T-helper 2 cell treated with Interferon-gamma antibody and Interleukin-4, amounts not matched to agents 5 μg/mL and 100 μg/mL, for 36 hours (primary cell): ENCODE results near the gene LPCAT3.
A peak's percentile ranks its signal among the peaks of the same experiment; 100 is the strongest.
"Not testable (repeated sequence)": the region's sequence is repeated elsewhere in the genome, so short reads cannot be mapped to it uniquely, and the experiment has no call there.

ENCODE experiments used
- DNase-seq: peaks from one replicate; pipeline ENCODE4 v3.0.0; 2021; ENCODE audit warnings: low spot score
- H3K27ac Mint-ChIP-seq: one replicate; pipeline ENCODE4 v1.8.0; 2021; ENCODE audit warnings: mild to moderate bottlenecking, mixed read lengths
- H3K27me3 Mint-ChIP-seq: one replicate; pipeline ENCODE4 v1.8.0; 2021; ENCODE audit warnings: low read depth, mixed read lengths
- H3K36me3 Mint-ChIP-seq: one replicate; pipeline ENCODE4 v1.8.0; 2021; ENCODE audit warnings: low read depth, mixed read lengths
- H3K4me1 Mint-ChIP-seq: one replicate; pipeline ENCODE4 v1.8.0; 2021; ENCODE audit warnings: low read depth, mixed read lengths
- H3K4me3 Mint-ChIP-seq: one replicate; pipeline ENCODE4 v1.8.0; 2022; ENCODE audit warnings: mild to moderate bottlenecking, moderate library complexity, mixed read lengths
- H3K9me3 Mint-ChIP-seq: one replicate; pipeline ENCODE4 v1.8.0; 2021; ENCODE audit warnings: mixed read lengths

LPCAT3 gene

DNA sequence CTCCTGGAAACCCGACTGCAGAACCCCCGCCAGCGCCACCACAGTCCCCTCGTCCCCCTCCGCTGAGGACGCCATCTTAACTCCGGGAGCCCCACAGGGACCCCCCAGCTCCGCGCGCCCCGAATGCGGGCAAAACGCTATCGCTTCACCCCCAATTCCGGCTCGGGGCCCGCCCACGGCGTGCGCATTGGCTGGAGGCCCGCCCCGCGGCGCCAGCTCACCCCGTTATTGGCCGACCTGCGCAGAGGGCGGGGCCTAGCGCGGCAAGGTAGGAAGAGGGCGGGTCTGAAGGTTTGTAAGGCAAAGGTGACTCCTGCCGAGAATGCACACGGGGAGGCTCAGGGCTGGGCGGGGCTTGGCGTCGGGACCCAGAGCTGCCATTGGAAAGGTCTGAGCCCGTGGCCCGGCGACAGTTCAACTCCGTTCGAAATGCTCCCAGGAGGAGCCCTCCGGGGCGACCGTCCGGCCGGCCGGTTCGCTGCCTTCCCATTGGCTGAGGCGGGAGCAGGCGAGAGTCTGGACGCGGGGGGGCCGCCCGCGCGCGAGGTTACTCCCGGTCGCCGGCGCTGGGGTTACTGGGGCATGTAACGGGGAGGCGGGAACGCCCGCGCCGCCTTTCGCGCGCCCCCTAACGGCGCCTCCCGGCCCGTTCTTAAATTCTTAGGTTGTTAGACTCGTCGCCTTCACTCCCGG lies at the start of gene LPCAT3:
LPCAT3 (minus strand) TSS at position 127 of the 693 bp plus-strand sequence; CDS start at position 75, 52 bp downstream.
- H3K9me3 Mint-ChIP-seq = no peaks in the 10 kb centered on the region
- DNase-seq = peak; percentile 96
- H3K4me1 Mint-ChIP-seq = peaks cover 22% of the 10 kb centered on the region
- H3K4me3 Mint-ChIP-seq = peak within 1 kb of the TSS; percentile 99
- peaks cover 1% of the 10 kb centered on the region for H3K36me3 Mint-ChIP-seq
- H3K27ac Mint-ChIP-seq = peak within 1 kb of the TSS; percentile 96
- H3K27me3 Mint-ChIP-seq = no peaks in the 10 kb centered on the region

GRCh38 chr12:7067096-7067495 lies 48.8 kb upstream of the LPCAT3 start:
- H3K36me3 Mint-ChIP-seq = no peaks in the 10 kb centered on the region
- H3K4me3 Mint-ChIP-seq = no peak overlapping the region
- DNase-seq = no peak
- no peak overlapping the region for H3K27ac Mint-ChIP-seq
- H3K27me3 Mint-ChIP-seq = peaks cover 10% of the 10 kb centered on the region
- H3K4me1 Mint-ChIP-seq = no peaks in the 10 kb centered on the region
- H3K9me3 Mint-ChIP-seq = no peaks in the 10 kb centered on the region

DNA sequence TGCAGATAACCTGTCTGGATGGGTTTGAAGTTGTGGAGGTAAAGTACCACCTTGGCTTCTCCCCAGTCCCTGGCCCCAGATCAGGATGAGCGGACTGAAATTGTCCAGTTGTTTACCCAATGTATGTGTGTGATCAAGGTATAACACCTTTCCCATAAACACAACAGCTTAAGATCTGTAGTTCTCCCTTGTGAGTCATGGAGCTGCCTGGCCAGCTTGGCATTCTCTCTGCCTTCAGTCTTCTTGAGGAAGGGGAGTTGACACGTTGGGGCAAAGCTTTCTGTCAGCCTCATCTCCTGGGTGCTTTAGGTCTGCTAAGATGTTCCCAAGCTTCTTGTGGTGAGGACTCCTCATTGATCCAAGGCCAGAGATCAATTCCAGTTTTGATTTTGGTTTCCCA lies 48.3 kb upstream of the LPCAT3 start:
- Mint-ChIP-seq H3K4me3 (no peak overlapping the region), H3K4me1 (no peaks in the 10 kb centered on the region), H3K27me3 (peaks cover 7% of the 10 kb centered on the region), H3K9me3 (no peaks in the 10 kb centered on the region), H3K27ac (no peak overlapping the region), H3K36me3 (no peaks in the 10 kb centered on the region)
- DNase-seq = no peak

DNA sequence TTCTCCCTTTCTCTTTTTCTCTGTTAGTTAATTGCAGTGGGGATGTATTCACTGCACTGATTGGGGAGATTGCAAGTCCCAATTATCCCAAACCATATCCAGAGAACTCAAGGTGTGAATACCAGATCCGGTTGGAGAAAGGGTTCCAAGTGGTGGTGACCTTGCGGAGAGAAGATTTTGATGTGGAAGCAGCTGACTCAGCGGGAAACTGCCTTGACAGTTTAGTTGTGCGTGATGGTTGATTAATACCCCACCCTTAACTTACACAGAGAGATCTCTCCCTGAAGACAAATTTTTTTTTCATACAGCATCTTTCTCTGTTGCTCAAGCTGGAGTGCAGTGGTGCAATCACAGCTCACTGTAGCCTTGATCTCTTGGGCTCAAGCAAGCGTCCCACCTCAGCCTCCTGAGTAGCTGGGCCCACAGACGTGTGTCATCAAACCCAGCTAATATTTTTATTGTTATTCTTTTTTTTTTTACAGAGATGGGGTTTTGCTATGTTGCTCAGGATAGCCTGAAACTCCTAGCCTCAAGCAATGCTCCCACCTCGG lies 46.9 kb upstream of the LPCAT3 start:
- Mint-ChIP-seq H3K27me3 (peaks cover 12% of the 10 kb centered on the region), H3K4me3 (no peak overlapping the region), H3K36me3 (no peaks in the 10 kb centered on the region), H3K27ac (no peak overlapping the region), H3K9me3 (no peaks in the 10 kb centered on the region), H3K4me1 (no peaks in the 10 kb centered on the region)
- DNase-seq = no peak

GRCh38 chr12:7064516-7064915 lies 46.2 kb upstream of the LPCAT3 start:
- Mint-ChIP-seq H3K4me3 (no peak overlapping the region), H3K9me3 (no peaks in the 10 kb centered on the region), H3K27me3 (peaks cover 17% of the 10 kb centered on the region), H3K36me3 (no peaks in the 10 kb centered on the region), H3K27ac (no peak overlapping the region), H3K4me1 (no peaks in the 10 kb centered on the region)
- DNase-seq = no peak

- H3K4me1 Mint-ChIP-seq = no peaks in the 10 kb centered on the region
- H3K27me3 Mint-ChIP-seq = peaks cover 22% of the 10 kb centered on the region
- DNase-seq = no peak
- no peaks in the 10 kb centered on the region for H3K9me3 Mint-ChIP-seq
- no peak overlapping the region for H3K4me3 Mint-ChIP-seq
- no peaks in the 10 kb centered on the region for H3K36me3 Mint-ChIP-seq
- H3K27ac Mint-ChIP-seq = no peak overlapping the region
Observed at GRCh38 chr12:7061596-7061995, 43.3 kb upstream of the LPCAT3 start.

GRCh38 chr12:7061138-7061537 lies 42.9 kb upstream of the LPCAT3 start:
- peaks cover 22% of the 10 kb centered on the region for H3K27me3 Mint-ChIP-seq
- DNase-seq = no peak
- no peaks in the 10 kb centered on the region for H3K4me1 Mint-ChIP-seq
- H3K27ac Mint-ChIP-seq = no peak overlapping the region
- no peak overlapping the region for H3K4me3 Mint-ChIP-seq
- no peaks in the 10 kb centered on the region for H3K9me3 Mint-ChIP-seq
- H3K36me3 Mint-ChIP-seq = no peaks in the 10 kb centered on the region

- H3K4me1 Mint-ChIP-seq = no peaks in the 10 kb centered on the region
- peaks cover 21% of the 10 kb centered on the region for H3K27me3 Mint-ChIP-seq
- H3K9me3 Mint-ChIP-seq = no peaks in the 10 kb centered on the region
- H3K27ac Mint-ChIP-seq = no peak within 1 kb of the TSS
- no peak within 1 kb of the TSS for H3K4me3 Mint-ChIP-seq
- DNase-seq = no peak
- no peaks in the 10 kb centered on the region for H3K36me3 Mint-ChIP-seq
Observed at GRCh38 chr12:7060353-7060954, 42.2 kb upstream of the LPCAT3 start, which contains the start of gene C1S. TSS of gene C1S (plus strand) at chr12:7060718. CDS start at chr12:7061913, 1,195 bp downstream.

DNA sequence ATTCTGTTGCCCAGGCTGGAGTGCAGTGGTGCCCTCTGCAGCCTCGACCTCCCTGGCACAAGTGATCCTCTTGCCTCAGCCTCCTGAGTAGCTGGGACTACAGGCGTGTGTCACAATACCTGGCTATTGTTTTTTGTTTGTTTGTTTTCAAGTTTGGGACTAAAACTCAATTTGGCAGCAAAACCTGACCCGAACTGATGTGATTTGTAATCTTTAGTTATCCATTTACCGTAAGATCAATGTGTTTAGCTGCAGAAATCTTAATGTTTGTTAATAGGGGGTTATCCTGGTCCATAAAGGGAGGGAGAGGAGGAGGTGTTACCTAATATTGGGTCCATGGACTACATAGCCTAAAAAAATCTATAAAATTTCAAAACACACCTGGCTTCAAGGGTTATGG lies 41.5 kb upstream of the LPCAT3 start:
- DNase-seq = no peak
- H3K27ac Mint-ChIP-seq = no peak overlapping the region
- no peaks in the 10 kb centered on the region for H3K4me1 Mint-ChIP-seq
- no peaks in the 10 kb centered on the region for H3K9me3 Mint-ChIP-seq
- H3K27me3 Mint-ChIP-seq = peaks cover 28% of the 10 kb centered on the region
- no peak overlapping the region for H3K4me3 Mint-ChIP-seq
- no peaks in the 10 kb centered on the region for H3K36me3 Mint-ChIP-seq

- H3K27me3 Mint-ChIP-seq = peaks cover 33% of the 10 kb centered on the region
- H3K36me3 Mint-ChIP-seq = no peaks in the 10 kb centered on the region
- H3K4me3 Mint-ChIP-seq = no peak overlapping the region
- no peak overlapping the region for H3K27ac Mint-ChIP-seq
- no peak for DNase-seq
- H3K9me3 Mint-ChIP-seq = no peaks in the 10 kb centered on the region
- no peaks in the 10 kb centered on the region for H3K4me1 Mint-ChIP-seq
Observed at GRCh38 chr12:7058850-7059395, 40.6 kb upstream of the LPCAT3 start.

DNA sequence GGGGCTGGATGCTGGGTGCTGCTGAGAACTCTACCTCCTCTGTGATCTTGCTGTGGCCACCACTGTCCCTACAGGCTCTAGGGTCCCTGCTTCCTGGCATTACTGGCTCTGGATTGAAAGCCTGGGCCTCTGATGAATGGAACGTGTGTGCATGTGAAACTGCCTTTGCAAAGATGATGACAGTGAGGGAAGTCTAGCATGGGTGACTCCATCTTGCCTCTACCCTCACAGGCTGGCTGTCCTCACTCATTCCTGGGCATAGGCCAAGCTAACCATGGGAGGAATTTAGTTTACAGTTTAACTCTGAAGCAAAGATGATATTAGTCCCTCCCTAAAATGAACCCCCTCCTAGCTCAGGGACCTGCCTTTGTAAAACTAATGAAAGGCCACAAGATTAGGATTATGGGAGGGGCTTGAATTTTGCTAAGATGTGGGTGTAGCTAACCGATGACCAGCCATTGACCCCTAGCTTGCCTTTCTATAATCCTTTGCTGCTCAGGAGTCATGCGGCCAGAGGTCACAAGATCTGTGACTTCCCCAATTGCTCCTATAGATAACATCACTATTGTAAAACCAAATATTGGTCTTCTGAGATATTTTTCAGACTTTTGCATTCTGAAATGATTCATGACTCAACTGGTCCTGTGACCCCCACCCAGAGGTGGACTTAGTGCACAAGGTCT lies 40.0 kb upstream of the LPCAT3 start:
- no peak overlapping the region for H3K27ac Mint-ChIP-seq
- peaks cover 37% of the 10 kb centered on the region for H3K27me3 Mint-ChIP-seq
- H3K36me3 Mint-ChIP-seq = no peaks in the 10 kb centered on the region
- no peaks in the 10 kb centered on the region for H3K9me3 Mint-ChIP-seq
- DNase-seq = no peak
- H3K4me3 Mint-ChIP-seq = no peak overlapping the region
- H3K4me1 Mint-ChIP-seq = no peaks in the 10 kb centered on the region

GRCh38 chr12:7055736-7056135 lies 37.5 kb upstream of the LPCAT3 start:
- not testable (repeated sequence) for H3K36me3 Mint-ChIP-seq, DNase-seq, H3K4me1 Mint-ChIP-seq, H3K27ac Mint-ChIP-seq, H3K9me3 Mint-ChIP-seq, H3K4me3 Mint-ChIP-seq
- H3K27me3 Mint-ChIP-seq = peaks cover 59% of the 10 kb centered on the region

DNA sequence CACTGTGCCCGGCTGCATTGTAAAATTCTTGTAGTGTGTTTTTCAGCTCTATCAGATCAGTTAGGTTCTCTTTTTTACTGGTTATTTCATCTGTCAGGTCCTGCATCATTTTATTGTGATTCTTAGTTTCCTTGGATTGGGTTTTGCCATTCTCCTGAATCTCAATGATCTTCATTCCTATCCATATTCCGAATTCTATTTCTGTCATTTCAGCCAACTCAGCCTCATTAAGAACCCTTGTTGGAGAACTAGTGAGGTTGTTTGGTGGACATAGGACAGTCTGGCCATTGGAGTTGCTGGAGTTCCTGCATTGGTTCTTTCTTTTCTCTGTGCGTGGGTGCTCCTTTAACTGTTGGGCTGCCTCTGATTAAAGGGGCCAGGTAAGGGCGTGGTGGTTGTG lies 36.6 kb upstream of the LPCAT3 start:
- no peak overlapping the region for H3K27ac Mint-ChIP-seq
- no peak overlapping the region for H3K4me3 Mint-ChIP-seq
- no peak for DNase-seq
- H3K4me1 Mint-ChIP-seq = no peaks in the 10 kb centered on the region
- H3K27me3 Mint-ChIP-seq = peaks cover 62% of the 10 kb centered on the region
- H3K9me3 Mint-ChIP-seq = no peaks in the 10 kb centered on the region
- H3K36me3 Mint-ChIP-seq = no peaks in the 10 kb centered on the region

GRCh38 chr12:7049973-7050372 lies 31.7 kb upstream of the LPCAT3 start:
- not testable (repeated sequence) for H3K9me3 Mint-ChIP-seq, H3K4me3 Mint-ChIP-seq, H3K27ac Mint-ChIP-seq, DNase-seq, H3K36me3 Mint-ChIP-seq
- H3K27me3 Mint-ChIP-seq = peaks cover 46% of the 10 kb centered on the region
- peaks cover 15% of the 10 kb centered on the region for H3K4me1 Mint-ChIP-seq
